K562 (cell line): ENCODE results near the gene PLD1.

ENCODE experiments used
- ATF3 ChIP-seq, 2 experiments: fragments of 450-650 bp in 1 of 2; sonication (generic) in 1 of 2; formaldehyde crosslinking in 1 of 2; IDR thresholded peaks in 1 of 2; conservative IDR thresholded peaks in 1 of 2; 2 replicates each; pipeline versions ENCODE4 v1.6.1 to v1.8.1; 2016 to 2023; ENCODE audit warnings: mild to moderate bottlenecking in 2 of 2, moderate library complexity in 2 of 2, inconsistent platforms in 1 of 2, missing genetic modification reagents in 1 of 2
- CBX3 ChIP-seq, 2 experiments: IDR thresholded peaks; 1 replicate in 1 of 2; 2 replicates in 1 of 2; pipeline ENCODE4 v1.6.1; 2012; ENCODE audit warnings: inconsistent platforms in 2 of 2, low read length in 2 of 2, borderline replicate concordance in 1 of 2, control low read depth in 1 of 2
- CTCF ChIP-seq, 3 experiments: IDR thresholded peaks in 2 of 3; conservative IDR thresholded peaks in 1 of 3; 2 replicates each; pipeline ENCODE4 v1.5.1; 2011 to 2012; ENCODE audit warnings: low read length in 3 of 3, mild to moderate bottlenecking in 3 of 3, control low read depth in 2 of 3, improper control_type of control experiment in 1 of 3, inconsistent platforms in 1 of 3, low read depth in 1 of 3, mixed read lengths in 1 of 3, moderate library complexity in 1 of 3; ENCODE audit not compliant: insufficient read depth in 2 of 3
- ELK1 ChIP-seq: sonication (generic); formaldehyde crosslinking; IDR thresholded peaks from 2 replicates; pipeline ENCODE4 v1.8.1; 2022; ENCODE audit warnings: missing genetic modification reagents
- GATA2 ChIP-seq: sonication (generic); formaldehyde crosslinking; IDR thresholded peaks from 2 replicates; pipeline ENCODE4 v1.4.0; 2020; ENCODE audit warnings: mild to moderate bottlenecking, missing genetic modification reagents
- HDAC6 ChIP-seq: IDR thresholded peaks from 2 replicates; pipeline ENCODE4 v1.6.1; 2012; ENCODE audit warnings: low read depth, mild to moderate bottlenecking, control low read depth, inconsistent platforms, low read length, moderate library complexity
- HMGXB4 ChIP-seq: sonication (generic); formaldehyde crosslinking; IDR thresholded peaks from 2 replicates; pipeline ENCODE4 v1.8.1; 2023; ENCODE audit warnings: mild to moderate bottlenecking, missing genetic modification reagents
- NCOA2 ChIP-seq, 2 experiments: fragments of 450-650 bp; IDR thresholded peaks; 2 replicates each; pipeline ENCODE4 v1.6.1; 2018; ENCODE audit warnings: mild to moderate bottlenecking in 2 of 2, moderate library complexity in 1 of 2; ENCODE audit not compliant: partially characterized antibody in 2 of 2
- POLR2AphosphoS5 ChIP-seq: IDR thresholded peaks from 2 replicates; pipeline ENCODE4 v1.6.1; 2011; ENCODE audit warnings: mild to moderate bottlenecking, low read depth, low read length, moderate library complexity; ENCODE audit not compliant: control insufficient read depth, insufficient read depth
- ZNF239 ChIP-seq: fragments of 250-450 bp; sonication (Bioruptor Pico); IDR thresholded peaks from 2 replicates; pipeline ENCODE4 v1.4.0; 2020; ENCODE audit warnings: mild to moderate bottlenecking
- ZNF780A ChIP-seq: fragments of 250-450 bp; sonication (Bioruptor Pico); IDR thresholded peaks from 2 replicates; pipeline ENCODE4 v1.5.0; 2021; ENCODE audit warnings: mild to moderate bottlenecking

GRCh38 chr3:171694888-171695287, 115.4 kb downstream of the PLD1 start:
- TF ChIP-seq CTCF (IDR thresholded peaks at IDR 0.05 in 2 of 3, conservative IDR thresholded peaks at IDR 0.05 in 1 of 3; ENCODE audit: insufficient read depth in 2 of 3, low read depth in 1 of 3, low read length in 3 of 3), result no peak
- no peak for TF ChIP-seq ZNF780A (CRISPR knock-in tag)
- no peak for TF ChIP-seq CBX3 (IDR thresholded peaks at IDR 0.05; ENCODE audit: borderline replicate concordance in 1 of 2, low read length in 2 of 2)
- no peak for TF ChIP-seq ELK1 (CRISPR knock-in tag)
- TF ChIP-seq NCOA2 (IDR thresholded peaks at IDR 0.05; ENCODE audit: partially characterized antibody in 2 of 2), result no peak
- TF ChIP-seq ATF3 (IDR thresholded peaks at IDR 0.05), result no peak
- TF ChIP-seq ATF3 (CRISPR knock-in tag; conservative IDR thresholded peaks at IDR 0.05), result no peak
- no peak for TF ChIP-seq GATA2 (CRISPR knock-in tag)
- no peak for TF ChIP-seq HDAC6
- TF ChIP-seq ZNF239 (CRISPR knock-in tag), result no peak
- TF ChIP-seq POLR2AphosphoS5, result no peak
- no peak for TF ChIP-seq HMGXB4 (CRISPR knock-in tag)
